ENCODE results near the gene USP32. TPM values are rescaled to one million over a fixed set of nuclear protein-coding genes. Genes with fewer than 3 reads are reported as not detected.
"Not testable (repeated sequence)": the region's sequence is repeated elsewhere in the genome, so short reads cannot be mapped to it uniquely, and the experiment has no call there.

The USP32 gene
- polyA plus RNA-seq, 2 donors, result 9.5 to 16.1 TPM

DNA sequence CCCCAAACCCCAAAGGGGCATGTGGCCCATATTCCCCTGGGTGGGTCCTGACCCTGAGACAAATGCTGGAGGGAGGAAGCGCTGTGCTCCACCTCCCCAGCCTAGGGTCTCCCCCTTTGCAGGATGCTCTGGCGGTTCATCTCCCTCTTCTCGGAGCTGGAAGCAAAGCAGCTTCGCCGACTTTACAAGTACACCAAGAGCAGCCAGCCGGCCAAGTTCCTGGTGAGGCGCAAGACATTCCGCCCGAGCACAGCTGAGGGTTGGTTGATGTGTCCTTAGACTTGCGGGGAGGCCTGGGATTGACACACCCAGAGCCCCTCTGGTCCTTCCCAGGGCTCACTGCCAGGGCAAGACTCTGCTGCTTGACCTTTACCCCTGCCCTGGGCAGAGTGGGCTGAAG lies 34.7 kb upstream of the USP32 start:
- Histone ChIP-seq H3K9me3 (ENCODE audit: control insufficient read depth in 2 of 2, insufficient read depth in 1 of 2, low read depth in 1 of 2, low read length in 1 of 2) (peaks cover 0 to 3% of the 10 kb centered on the region in 2 donors), H3K4me1 (ENCODE audit: control insufficient read depth in 2 of 2, insufficient read depth in 2 of 2, low read length in 1 of 2) (peaks cover 0 to 2% of the 10 kb centered on the region in 2 donors), H3K27ac (ENCODE audit: low read depth in 2 of 2, low read length in 1 of 2) (no peak overlapping the region), H3K27me3 (ENCODE audit: control insufficient read depth in 1 of 2, insufficient read depth in 2 of 2, low read length in 2 of 2) (no peaks in the 10 kb centered on the region), H3K4me3 (ENCODE audit: low read depth in 1 of 2, low read length in 2 of 2) (no peak overlapping the region), H3K36me3 (ENCODE audit: control insufficient read depth in 2 of 2, insufficient read depth in 2 of 2, low read length in 1 of 2) (no peaks in the 10 kb centered on the region)
- 91 to 92% methylated on average over 10 of the region's 10 CpGs for WGBS, 2 donors

DNA sequence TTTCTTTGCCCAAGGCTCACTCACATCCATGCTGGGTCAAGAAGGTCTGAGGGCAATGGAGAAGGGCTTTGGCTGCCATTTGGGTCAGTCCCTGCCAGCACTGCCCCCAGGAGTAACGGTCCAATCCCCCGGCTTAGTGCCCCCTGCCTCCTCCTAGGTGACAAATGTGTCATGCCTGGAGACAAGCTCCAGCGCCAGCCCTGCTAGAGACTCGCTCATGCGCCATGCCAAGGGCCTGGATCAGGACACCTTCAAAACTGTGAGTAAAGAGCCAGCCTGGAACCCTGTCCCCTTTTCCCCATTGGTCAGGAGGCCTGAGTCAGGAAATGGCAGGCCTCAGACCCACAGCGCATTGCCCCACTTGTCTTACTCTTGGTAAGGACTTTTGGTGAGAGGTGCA lies 33.7 kb upstream of the USP32 start:
- WGBS, 2 donors, result 90 to 94% methylated on average over 6 of the region's 6 CpGs
- Histone ChIP-seq H3K9me3 (ENCODE audit: control insufficient read depth in 2 of 2, insufficient read depth in 1 of 2, low read depth in 1 of 2, low read length in 1 of 2) (peaks cover 0 to 3% of the 10 kb centered on the region in 2 donors), H3K27ac (ENCODE audit: low read depth in 2 of 2, low read length in 1 of 2) (no peak overlapping the region), H3K36me3 (ENCODE audit: control insufficient read depth in 2 of 2, insufficient read depth in 2 of 2, low read length in 1 of 2) (no peaks in the 10 kb centered on the region), H3K4me3 (ENCODE audit: low read depth in 1 of 2, low read length in 2 of 2) (no peak overlapping the region), H3K4me1 (ENCODE audit: control insufficient read depth in 2 of 2, insufficient read depth in 2 of 2, low read length in 1 of 2) (peaks cover 0 to 5% of the 10 kb centered on the region in 2 donors), H3K27me3 (ENCODE audit: control insufficient read depth in 1 of 2, insufficient read depth in 2 of 2, low read length in 2 of 2) (no peaks in the 10 kb centered on the region)

DNA sequence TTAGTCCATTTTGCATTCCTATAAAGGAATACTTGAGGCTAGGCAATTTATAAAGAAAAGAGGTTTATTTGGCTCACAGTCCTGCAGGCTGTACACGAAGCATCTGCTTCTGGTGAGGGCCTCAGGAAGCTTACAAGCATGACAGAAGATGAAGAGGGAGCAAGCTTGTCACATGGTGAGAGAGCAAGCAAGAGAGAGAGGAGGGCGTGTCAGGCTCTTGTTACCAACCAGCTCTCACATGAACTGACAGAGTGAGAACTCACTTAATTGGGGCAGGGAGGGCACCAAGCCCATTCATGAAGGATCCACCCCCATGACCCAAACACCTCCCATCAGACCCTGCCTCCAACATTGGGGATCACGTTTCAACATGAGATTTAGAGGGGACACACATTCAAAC lies 31.9 kb upstream of the USP32 start:
- no peak overlapping the region for H3K4me3 ChIP-seq (ENCODE audit: low read depth in 1 of 2, low read length in 2 of 2)
- no peaks in the 10 kb centered on the region for H3K27me3 ChIP-seq (ENCODE audit: control insufficient read depth in 1 of 2, insufficient read depth in 2 of 2, low read length in 2 of 2)
- no peaks in the 10 kb centered on the region for H3K36me3 ChIP-seq (ENCODE audit: control insufficient read depth in 2 of 2, insufficient read depth in 2 of 2, low read length in 1 of 2)
- H3K27ac ChIP-seq (ENCODE audit: low read depth in 2 of 2, low read length in 1 of 2), result no peak overlapping the region
- peaks cover 0 to 5% of the 10 kb centered on the region in 2 donors for H3K4me1 ChIP-seq (ENCODE audit: control insufficient read depth in 2 of 2, insufficient read depth in 2 of 2, low read length in 1 of 2)
- WGBS, 2 donors, result 77% methylated on average over 3 of the region's 3 CpGs
- peaks cover 0 to 3% of the 10 kb centered on the region in 2 donors for H3K9me3 ChIP-seq (ENCODE audit: control insufficient read depth in 2 of 2, insufficient read depth in 1 of 2, low read depth in 1 of 2, low read length in 1 of 2)

DNA sequence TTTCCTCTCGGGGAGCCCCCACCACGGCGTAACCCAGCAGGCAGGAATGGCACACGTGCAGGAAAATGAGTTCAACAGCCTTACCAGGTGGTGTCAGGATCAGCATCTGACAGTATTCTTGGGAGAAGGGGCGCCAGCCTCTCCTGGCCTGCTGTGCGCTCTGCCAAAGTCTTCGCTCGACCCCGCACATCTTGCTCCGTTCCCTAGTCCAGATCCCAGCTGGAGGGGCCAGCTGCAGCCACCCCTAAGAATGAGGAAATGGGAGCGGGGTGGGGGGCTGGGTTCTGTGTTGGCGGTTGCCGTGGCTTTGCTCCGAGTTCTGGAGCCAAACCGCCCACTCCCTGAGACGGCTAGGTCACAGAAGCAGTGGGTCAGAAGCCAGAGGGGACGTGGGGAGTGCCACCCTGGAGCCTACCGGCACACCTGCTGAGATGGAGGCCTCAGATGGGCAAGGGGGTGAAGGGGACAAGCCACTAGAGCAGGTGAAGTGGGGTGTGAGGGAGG lies 30.3 kb upstream of the USP32 start, which contains the start of gene CHCT1:
TSS of gene CHCT1 (plus strand) at position 328 of the 504 bp plus-strand sequence. CDS start at position 432, 104 bp downstream.
- no peak within 1 kb of the TSS for H3K27ac ChIP-seq (ENCODE audit: low read depth in 2 of 2, low read length in 1 of 2)

DNA sequence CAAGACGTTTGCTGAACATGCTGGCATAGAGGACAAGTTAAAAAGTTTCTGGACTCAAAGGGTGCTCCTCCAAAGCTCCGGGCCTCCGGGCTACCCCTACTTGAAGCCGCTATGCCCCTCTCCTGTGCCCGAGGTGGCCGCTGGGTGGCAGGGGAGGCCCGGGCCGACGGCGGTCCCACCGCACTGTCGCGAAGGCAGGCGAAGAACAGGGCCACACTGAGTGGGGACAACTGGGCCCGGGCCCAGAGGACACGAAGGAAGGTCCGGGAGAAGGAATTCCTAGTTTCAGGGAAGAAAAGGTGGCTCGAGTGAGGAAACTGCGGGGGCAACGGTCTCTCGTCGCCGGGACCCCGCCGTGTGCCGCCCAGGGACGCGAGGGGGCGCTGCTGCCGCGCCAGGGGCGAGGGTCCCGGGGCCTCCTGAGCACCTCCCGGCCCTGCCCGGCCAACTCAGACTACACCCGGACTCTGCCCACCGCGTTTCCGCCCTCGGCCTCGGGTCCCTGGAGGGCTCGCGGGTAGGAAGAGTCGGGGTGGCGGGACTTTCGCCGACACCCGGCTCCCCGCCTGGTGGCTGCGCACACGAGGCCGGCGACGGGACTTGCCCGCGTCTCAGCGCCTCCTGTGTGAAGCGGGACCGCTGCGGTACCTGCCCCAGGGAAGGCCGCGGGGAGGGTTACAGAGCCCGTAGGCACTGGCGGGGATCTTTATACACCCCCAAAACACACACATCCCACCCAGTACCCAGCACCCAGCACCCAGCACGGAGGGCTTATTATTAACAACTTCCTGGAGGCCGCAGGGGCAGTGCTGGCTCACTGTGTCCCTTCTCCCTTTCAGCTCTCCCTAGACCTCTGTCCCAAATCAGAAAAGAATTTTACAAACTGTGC lies 29.6 kb upstream of the USP32 start:
- 2 to 4% methylated on average over 60 to 66 of the region's 66 CpGs for WGBS, 2 donors
- Histone ChIP-seq H3K4me1 (ENCODE audit: control insufficient read depth in 2 of 2, insufficient read depth in 2 of 2, low read length in 1 of 2) (peaks cover 0 to 5% of the 10 kb centered on the region in 2 donors), H3K4me3 (ENCODE audit: low read depth in 1 of 2, low read length in 2 of 2) (peak overlapping the region; percentile 29 to 62), H3K27ac (ENCODE audit: low read depth in 2 of 2, low read length in 1 of 2) (no peak overlapping the region), H3K27me3 (ENCODE audit: control insufficient read depth in 1 of 2, insufficient read depth in 2 of 2, low read length in 2 of 2) (no peaks in the 10 kb centered on the region), H3K9me3 (ENCODE audit: control insufficient read depth in 2 of 2, insufficient read depth in 1 of 2, low read depth in 1 of 2, low read length in 1 of 2) (peaks cover 0 to 1% of the 10 kb centered on the region in 2 donors), H3K36me3 (ENCODE audit: control insufficient read depth in 2 of 2, insufficient read depth in 2 of 2, low read length in 1 of 2) (no peaks in the 10 kb centered on the region)

More for the DNA sequence above, 30.3 kb upstream of the USP32 start, which contains the start of gene CHCT1:
- H3K36me3 ChIP-seq (ENCODE audit: control insufficient read depth in 2 of 2, insufficient read depth in 2 of 2, low read length in 1 of 2), result no peaks in the 10 kb centered on the region
- peaks cover 0 to 3% of the 10 kb centered on the region in 2 donors for H3K9me3 ChIP-seq (ENCODE audit: control insufficient read depth in 2 of 2, insufficient read depth in 1 of 2, low read depth in 1 of 2, low read length in 1 of 2)
- H3K27me3 ChIP-seq (ENCODE audit: control insufficient read depth in 1 of 2, insufficient read depth in 2 of 2, low read length in 2 of 2), result no peaks in the 10 kb centered on the region
- H3K4me3 ChIP-seq (ENCODE audit: low read depth in 1 of 2, low read length in 2 of 2), result peak within 1 kb of the TSS; percentile 29 to 62
- H3K4me1 ChIP-seq (ENCODE audit: control insufficient read depth in 2 of 2, insufficient read depth in 2 of 2, low read length in 1 of 2), result peaks cover 0 to 5% of the 10 kb centered on the region in 2 donors
- WGBS, 2 donors, result 78 to 80% methylated on average over 18 of the region's 18 CpGs

DNA sequence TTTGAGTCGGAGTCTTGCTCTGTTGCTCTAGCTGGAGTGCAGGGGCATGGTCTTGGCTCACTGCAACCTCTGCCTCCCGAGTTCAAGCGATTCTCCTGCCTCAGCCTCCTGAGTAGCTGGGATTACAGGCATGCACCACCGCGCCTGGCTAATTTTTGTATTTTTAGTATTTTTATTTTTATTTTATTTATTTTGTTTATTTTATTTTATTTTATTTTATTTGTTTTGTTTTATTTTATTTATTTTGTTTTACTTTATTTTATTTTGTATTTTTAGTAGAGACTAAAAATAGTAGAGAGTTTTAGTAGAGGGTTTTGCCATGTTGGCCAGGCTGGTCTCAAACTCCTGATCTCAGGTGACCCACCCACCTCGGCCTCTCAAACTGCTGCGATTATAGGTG lies 27.9 kb upstream of the USP32 start:
- 89 to 95% methylated on average over 7 of the region's 7 CpGs for WGBS, 2 donors
- not testable (repeated sequence) for H3K9me3 ChIP-seq (ENCODE audit: control insufficient read depth in 2 of 2, insufficient read depth in 1 of 2, low read depth in 1 of 2, low read length in 1 of 2); H3K36me3 ChIP-seq (ENCODE audit: control insufficient read depth in 2 of 2, insufficient read depth in 2 of 2, low read length in 1 of 2); H3K27me3 ChIP-seq (ENCODE audit: control insufficient read depth in 1 of 2, insufficient read depth in 2 of 2, low read length in 2 of 2); H3K27ac ChIP-seq (ENCODE audit: low read depth in 2 of 2, low read length in 1 of 2); H3K4me3 ChIP-seq (ENCODE audit: low read depth in 1 of 2, low read length in 2 of 2); H3K4me1 ChIP-seq (ENCODE audit: control insufficient read depth in 2 of 2, insufficient read depth in 2 of 2, low read length in 1 of 2)

DNA sequence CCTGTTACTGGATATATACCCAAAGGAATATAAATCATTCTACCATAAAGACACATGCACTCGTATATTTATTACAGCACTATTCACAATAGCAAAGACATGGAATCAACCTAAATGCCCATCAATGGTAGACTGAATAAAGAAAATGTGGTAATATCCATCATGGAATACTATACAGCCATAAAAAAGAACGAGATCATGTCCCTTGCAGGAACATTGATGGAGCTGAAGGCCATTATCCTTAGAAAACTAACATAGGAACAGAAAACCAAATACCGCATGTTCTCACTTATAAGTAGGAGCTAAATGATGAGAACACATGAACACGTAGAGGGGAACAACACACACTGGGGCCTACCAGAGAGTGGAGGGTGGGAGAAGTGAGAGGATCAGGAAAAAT lies 27.1 kb upstream of the USP32 start:
- H3K4me3 ChIP-seq (ENCODE audit: low read depth in 1 of 2, low read length in 2 of 2), result not testable (repeated sequence)
- 92 to 97% methylated on average over 4 of the region's 4 CpGs for WGBS, 2 donors

DNA sequence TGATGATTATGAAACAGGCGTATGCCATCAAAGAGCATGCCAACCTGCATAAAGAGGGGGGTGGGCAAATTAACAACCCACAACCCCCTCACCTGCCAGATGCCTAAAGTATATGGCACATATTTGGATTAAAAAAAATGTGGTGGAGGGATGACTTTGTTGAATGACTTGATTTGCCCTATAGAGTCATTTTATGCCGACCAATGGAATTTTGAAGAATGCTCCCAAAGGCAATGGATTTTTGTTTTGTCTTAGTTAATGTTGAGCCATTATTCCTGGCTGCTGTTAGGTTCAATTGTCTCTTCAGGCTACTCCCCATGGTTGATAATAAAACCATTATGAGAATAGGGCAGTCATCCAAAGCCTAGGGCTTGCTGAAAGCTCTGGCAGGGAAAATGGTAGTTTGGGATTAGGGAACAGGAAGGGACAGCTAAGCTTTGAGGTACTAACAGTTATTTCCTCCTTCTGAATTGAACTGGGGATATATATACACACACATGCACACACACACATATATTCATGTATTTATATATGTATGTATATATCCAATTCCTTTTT lies 24.5 kb upstream of the USP32 start:
- Histone ChIP-seq H3K36me3 (ENCODE audit: control insufficient read depth in 2 of 2, insufficient read depth in 2 of 2, low read length in 1 of 2) (no peaks in the 10 kb centered on the region), H3K27ac (ENCODE audit: low read depth in 2 of 2, low read length in 1 of 2) (no peak overlapping the region), H3K4me3 (ENCODE audit: low read depth in 1 of 2, low read length in 2 of 2) (no peak overlapping the region), H3K9me3 (ENCODE audit: control insufficient read depth in 2 of 2, insufficient read depth in 1 of 2, low read depth in 1 of 2, low read length in 1 of 2) (no peaks in the 10 kb centered on the region), H3K4me1 (ENCODE audit: control insufficient read depth in 2 of 2, insufficient read depth in 2 of 2, low read length in 1 of 2) (peaks cover 0 to 2% of the 10 kb centered on the region in 2 donors), H3K27me3 (ENCODE audit: control insufficient read depth in 1 of 2, insufficient read depth in 2 of 2, low read length in 2 of 2) (no peaks in the 10 kb centered on the region)
- WGBS, 2 donors, result 65 to 82% methylated on average over 2 of the region's 2 CpGs

More for the DNA sequence above, 27.1 kb upstream of the USP32 start:
- H3K9me3 ChIP-seq (ENCODE audit: control insufficient read depth in 2 of 2, insufficient read depth in 1 of 2, low read depth in 1 of 2, low read length in 1 of 2); H3K36me3 ChIP-seq (ENCODE audit: control insufficient read depth in 2 of 2, insufficient read depth in 2 of 2, low read length in 1 of 2); H3K27me3 ChIP-seq (ENCODE audit: control insufficient read depth in 1 of 2, insufficient read depth in 2 of 2, low read length in 2 of 2); H3K27ac ChIP-seq (ENCODE audit: low read depth in 2 of 2, low read length in 1 of 2); H3K4me1 ChIP-seq (ENCODE audit: control insufficient read depth in 2 of 2, insufficient read depth in 2 of 2, low read length in 1 of 2): not testable (repeated sequence)

DNA sequence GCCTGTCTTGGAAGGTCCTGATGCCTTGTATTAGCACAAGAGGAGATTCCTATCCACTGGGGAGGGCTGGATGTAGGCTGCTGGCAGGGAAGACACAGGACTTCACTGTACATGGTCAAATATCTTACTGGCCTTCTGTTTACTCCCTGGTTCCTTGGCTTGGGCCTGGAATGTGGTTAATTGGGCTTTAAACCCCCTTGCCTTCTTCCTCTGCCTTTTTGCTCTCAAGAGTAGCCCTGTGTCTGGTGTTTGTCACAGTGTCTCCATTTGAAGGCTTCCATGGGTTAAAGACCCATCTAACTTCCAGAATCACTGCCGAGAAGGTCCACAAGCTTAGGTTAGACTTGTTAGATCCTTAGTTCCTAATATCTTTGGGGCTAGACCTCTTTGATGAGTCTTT lies 23.2 kb upstream of the USP32 start:
- Histone ChIP-seq H3K4me1 (ENCODE audit: control insufficient read depth in 2 of 2, insufficient read depth in 2 of 2, low read length in 1 of 2) (no peaks in the 10 kb centered on the region), H3K9me3 (ENCODE audit: control insufficient read depth in 2 of 2, insufficient read depth in 1 of 2, low read depth in 1 of 2, low read length in 1 of 2) (no peaks in the 10 kb centered on the region), H3K4me3 (ENCODE audit: low read depth in 1 of 2, low read length in 2 of 2) (no peak overlapping the region), H3K27ac (ENCODE audit: low read depth in 2 of 2, low read length in 1 of 2) (no peak overlapping the region), H3K27me3 (ENCODE audit: control insufficient read depth in 1 of 2, insufficient read depth in 2 of 2, low read length in 2 of 2) (no peaks in the 10 kb centered on the region), H3K36me3 (ENCODE audit: control insufficient read depth in 2 of 2, insufficient read depth in 2 of 2, low read length in 1 of 2) (no peaks in the 10 kb centered on the region)
- 76 to 90% methylated on average over 1 of the region's 1 CpG for WGBS, 2 donors

All from esophagus (tissue), 2 donors.